ENCODE data around the gene BHLHE41. TPM values are rescaled to one million over a fixed set of nuclear protein-coding genes. Genes with fewer than 3 reads are reported as not detected.
A peak's percentile ranks its signal among the peaks of the same experiment; 100 is the strongest.

The BHLHE41 gene
- polyA plus RNA-seq (2013, experiment 1 of 2; ENCODE audit: insufficient read length): 7.9 TPM
- polyA plus RNA-seq (2013, experiment 2 of 2; ENCODE audit: insufficient read length): 6.4 TPM

DNA sequence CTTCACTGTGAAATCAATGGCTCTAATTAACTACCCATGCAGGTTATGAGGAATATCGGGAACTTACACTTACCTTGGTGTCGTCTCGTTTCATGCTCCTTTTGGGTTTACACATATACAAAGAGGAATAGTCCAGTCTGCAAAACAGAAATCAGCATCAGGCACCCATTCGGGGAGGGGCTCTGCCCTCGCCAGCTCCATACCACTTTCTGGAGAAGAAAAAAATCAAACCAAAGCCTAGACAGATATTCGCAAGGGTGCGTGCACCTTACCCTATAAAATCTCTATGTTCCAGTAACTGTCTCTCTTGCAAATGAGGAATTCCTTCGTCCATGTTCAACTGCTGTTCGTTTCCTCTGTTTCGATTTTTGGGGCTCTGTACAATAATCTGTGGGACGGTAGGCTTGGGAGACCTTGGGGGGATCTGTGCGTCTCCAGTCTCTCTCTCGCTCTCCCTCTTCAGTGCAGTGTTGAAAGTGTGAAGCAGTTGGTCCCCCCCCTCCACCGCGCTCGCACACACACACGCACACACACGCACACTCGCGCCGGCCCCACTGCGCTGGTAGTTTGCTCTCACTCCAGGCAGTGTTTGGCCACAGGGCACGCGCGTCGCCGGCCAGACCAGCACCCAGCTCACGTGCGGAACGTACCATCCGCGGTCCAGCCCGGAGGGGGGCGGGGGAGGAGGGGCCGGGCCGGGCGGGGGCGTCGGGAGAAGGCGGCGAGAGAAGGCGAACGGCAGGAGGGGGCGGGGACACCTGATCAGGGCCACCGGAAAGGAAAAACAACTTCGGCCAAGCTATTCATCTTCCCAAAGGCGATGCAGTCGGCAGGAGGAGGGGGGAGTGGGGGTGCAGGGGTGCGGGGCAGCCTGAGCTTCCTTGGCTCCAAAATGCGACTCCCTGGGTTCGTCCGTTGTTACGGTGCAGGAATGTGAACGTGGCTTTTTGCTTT, at the start of gene BHLHE41:
TSS of gene BHLHE41 (minus strand) at position 592 of the 954 bp plus-strand sequence. CDS start at position 334, 258 bp downstream.
- DNase-seq: peak; percentile 60

GRCh38 chr12:26172946-26173552, 48.2 kb upstream of the BHLHE41 start:
- DNase-seq: no peak

DNA sequence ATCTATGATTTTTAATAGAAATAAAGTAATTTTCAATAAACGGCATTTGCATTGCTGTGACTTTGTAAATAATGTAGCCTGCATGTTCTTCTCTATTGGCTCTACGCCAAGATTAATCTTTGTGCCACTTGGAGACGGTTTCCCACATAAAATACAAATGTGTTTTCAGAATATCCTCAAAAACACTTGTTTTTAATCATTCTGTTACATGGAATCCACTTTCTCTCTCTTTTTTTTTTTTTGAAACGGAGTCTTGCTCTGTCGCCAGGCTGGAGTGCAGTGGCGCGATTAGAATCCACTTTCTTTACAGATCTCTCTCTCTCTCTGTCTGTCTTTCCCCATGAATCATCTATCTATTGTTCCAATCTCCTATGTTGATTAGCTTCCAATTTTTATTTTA, 47.7 kb upstream of the BHLHE41 start:
- no peak for DNase-seq

- DNase-seq: no peak
Observed at GRCh38 chr12:26172013-26172412, 47.2 kb upstream of the BHLHE41 start.

- DNase-seq: no peak
Observed at GRCh38 chr12:26164118-26164517, 39.3 kb upstream of the BHLHE41 start.

DNA sequence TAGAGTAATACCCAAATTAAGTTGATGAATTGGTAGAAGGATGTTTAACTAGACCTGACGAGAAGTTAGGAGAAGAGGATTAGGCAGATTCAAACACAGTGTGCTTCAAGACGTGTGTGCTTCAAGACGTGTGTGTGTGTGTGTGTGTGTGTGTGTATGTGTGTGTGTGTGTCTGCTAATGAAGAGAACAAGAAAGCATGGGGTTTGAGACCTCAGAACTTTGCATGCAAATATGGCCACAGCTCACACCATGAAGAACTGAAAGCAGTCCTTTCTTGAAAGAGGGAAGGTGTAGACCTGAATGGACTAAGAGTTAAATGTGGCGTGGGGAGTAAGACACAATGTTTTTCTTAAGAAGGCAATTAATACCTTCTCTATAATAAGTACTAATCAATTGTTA, 38.1 kb upstream of the BHLHE41 start:
- no peak for DNase-seq

- no peak for DNase-seq
Observed at GRCh38 chr12:26162174-26162573, 37.3 kb upstream of the BHLHE41 start.

DNA sequence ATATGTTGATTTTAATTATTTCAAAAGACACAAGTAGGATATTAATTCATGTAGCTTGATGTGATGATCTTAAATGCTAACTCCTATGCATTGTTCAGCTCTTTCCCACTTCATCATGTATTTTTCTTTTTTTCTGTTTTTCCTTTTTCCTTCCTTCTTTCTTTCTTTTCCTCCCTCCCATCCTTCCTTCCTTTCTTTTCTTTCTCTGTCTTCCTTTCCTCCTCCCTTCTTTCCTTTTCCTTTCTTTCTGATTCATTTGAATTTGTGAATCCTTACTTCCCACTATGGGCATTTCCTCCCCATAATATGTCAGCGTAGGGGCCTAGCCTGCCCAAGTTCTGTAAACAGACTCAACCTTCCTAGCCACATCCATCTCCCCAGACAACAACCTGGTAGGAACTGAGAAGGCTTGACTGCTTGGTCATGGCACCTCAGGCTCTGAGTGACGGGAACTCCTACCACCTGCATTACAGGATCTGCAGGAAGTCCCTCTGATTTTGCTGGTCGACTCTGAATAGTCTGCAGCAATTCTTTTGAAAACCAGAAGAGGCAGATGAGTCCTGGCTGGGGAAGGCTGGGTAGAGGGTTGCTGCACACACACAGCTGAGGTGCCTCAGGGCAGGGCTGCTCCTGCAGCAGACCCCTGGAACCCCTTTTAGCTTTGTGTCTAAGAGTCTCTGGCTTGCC, 33.4 kb upstream of the BHLHE41 start:
- no peak for DNase-seq

GRCh38 chr12:26157001-26157400, 32.2 kb upstream of the BHLHE41 start:
- DNase-seq: no peak

- DNase-seq: peak; percentile 29
Observed at GRCh38 chr12:26156201-26156871, 31.5 kb upstream of the BHLHE41 start.

DNA sequence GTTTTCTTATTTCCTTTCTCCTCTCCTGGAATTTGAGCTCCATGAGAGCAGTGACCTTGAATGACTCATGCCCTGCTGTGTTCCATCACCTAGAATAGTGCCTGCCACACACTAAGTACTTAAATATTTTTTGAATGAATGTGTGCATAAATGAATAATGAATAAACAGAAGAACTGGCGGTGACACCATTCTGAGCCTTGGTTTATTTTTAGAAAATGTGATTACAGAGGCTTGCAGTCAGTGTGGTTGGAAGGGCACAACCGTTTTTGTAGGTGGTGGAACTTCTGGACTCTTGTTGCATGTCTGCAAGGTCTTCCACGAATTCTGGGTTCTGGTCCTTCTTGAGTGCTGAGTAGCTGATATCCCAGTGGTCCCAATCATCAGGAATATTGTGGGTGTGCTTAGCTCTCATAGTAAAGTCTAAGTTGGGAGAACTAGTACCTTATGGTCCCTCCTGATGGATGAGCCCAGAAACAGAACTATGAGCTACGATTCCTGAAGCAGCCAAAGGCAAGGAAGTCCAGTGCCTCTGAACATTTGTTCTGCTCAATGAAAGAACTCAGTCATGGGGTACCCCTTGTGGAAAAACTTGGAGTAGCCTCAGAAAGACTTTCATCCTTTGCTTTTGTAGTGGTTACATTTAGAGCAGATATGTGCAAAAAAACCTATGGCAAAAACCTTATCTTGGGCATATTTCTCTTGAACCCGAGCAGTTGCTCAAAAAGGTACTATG, 28.8 kb upstream of the BHLHE41 start:
- DNase-seq: peak; percentile 96

GRCh38 chr12:26152507-26153102, 27.8 kb upstream of the BHLHE41 start:
- no peak for DNase-seq

- peak; percentile 89 for DNase-seq
Observed at GRCh38 chr12:26150736-26151450, 26.1 kb upstream of the BHLHE41 start.

GRCh38 chr12:26149968-26150500, 25.2 kb upstream of the BHLHE41 start:
- no peak for DNase-seq

DNA sequence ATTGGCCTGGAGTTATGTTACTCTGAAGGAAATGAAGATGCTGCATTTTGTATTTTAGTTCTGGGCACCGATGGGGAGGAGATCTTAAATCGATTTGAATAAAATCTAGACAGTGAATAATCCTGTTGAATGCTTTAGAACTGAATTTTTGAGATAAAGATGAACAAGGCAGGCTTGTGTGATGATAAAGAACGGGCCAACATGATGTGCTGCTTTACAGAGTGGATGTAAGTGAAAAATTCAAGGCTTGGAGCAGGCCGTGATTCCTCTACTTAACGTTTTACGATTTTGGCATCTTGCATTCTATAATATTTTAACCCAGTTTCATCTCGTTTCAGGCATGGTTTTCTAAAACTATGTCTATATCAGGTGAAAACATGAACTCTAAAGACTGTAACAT, 23.5 kb upstream of the BHLHE41 start:
- no peak for DNase-seq

GRCh38 chr12:26143291-26143690, 18.5 kb upstream of the BHLHE41 start:
- DNase-seq: no peak

DNA sequence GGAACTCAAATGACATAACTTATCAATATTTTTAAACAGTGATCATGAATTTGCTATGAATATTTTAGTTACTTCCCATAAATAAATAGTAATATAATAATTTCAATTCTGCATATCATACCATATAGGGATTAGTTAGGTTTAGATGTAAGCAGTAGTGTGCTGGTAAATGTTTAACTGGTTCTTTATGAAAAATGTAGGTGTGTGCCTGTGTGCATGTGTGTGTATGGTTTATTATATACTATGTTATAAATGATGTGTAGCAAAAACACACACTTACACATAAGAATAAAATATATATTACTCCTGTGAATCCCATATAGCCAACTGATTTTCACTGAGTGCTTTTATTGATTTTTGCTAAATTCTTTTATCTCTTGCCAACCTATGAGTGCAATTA, 14.0 kb upstream of the BHLHE41 start:
- DNase-seq: no peak

- DNase-seq: no peak
Observed at GRCh38 chr12:26136688-26137087, 11.9 kb upstream of the BHLHE41 start.

GRCh38 chr12:26135571-26135970, 10.7 kb upstream of the BHLHE41 start:
- DNase-seq: no peak

DNA sequence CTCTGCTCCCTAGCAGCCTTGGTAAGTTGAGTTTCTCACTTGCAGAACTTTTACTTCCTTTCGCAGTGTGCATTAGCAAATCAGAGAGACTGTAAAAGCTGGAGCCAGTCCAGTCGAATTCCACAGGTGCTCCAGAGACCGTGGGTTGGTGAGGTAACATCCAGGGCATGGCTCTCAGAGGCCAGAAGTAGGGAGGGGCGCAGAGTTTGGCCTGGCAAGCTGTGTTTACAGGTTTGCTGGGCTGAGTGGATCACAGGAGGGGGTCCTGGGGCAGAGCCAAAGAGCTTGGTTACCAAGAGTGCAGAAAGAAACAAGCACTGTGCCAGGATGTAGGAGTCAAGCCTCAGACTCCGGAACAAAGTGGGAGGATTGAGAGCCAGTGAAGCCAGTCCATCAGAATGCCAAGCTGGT, 10.2 kb upstream of the BHLHE41 start:
- DNase-seq: peak; percentile 30

Measured in fibroblast of skin of scalp (primary cell).